GM19397 (cell line): ENCODE measurements around the gene SH3GLB2.
"Not testable (repeated sequence)": the region's sequence is repeated elsewhere in the genome, so short reads cannot be mapped to it uniquely, and the experiment has no call there.

Experiments used
- ATAC-seq: cut with Tn5 transposase; IDR thresholded peaks from one replicate; pipeline ENCODE4 v1.9.1; 2021; ENCODE audit warnings: mild to moderate bottlenecking, moderate library complexity; ENCODE audit not compliant: unreplicated experiment

Gene SH3GLB2

DNA sequence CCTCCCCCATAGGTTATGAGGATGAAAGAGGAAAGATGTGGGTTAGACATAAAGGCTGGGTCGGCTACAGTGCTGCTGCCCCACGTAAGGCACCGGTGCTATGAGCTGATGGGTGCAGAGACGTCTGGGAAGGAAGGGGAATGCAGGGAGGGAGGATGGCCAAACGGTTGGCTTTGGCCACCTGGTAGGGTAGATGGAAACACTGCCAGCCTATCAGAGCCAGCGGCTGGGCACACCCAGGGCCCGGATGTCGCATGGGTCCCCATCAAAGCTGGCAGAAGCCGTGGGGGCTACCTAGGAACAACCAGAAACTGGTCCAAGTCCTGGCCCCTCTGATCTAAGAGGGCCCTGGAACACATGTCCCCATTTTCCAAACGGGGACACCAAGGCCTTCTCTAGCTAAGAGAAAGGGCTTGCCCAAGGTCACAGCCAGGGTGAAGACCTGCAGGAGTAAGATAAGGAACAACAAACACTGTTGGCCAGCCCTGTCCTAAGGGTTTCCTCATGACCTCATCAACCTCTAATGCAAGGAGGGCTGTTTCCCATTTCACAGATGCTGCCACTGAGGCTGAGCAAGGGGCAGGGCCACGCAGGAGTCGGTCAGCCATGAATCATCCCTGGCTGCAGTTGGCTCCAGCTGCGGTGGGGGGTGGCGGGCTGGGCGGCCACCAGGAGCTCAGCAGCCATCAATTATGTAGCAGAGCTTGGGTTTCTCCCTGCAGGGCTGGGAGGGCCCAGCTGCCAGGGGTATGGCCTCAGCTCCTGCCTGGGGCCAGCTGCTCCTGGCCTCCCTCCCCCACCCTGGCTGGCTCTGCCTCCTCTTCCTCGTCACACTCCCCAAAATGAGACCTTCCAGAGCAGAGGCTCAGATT, 4.9 kb downstream of the SH3GLB2 start:
- ATAC-seq = no peak

DNA sequence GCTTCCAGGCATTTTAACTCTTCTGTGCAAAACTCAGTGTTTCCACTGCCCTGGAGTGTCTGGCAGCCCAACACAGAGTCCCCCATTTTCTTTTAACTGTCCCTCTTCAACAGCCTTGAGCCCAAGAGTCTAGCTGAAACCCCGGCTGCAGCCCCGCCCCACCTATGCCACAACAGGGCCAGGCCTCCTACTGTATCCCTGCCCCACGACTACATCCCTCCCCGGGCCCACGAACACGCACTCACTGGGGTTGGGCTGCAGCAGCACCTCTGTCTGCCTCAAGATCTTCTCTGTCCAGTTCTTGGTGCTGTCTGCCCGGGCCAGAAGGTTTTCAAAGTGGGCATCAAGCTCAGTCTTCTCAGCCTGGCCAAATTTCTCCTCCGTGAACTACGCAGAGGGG, 6.1 kb downstream of the SH3GLB2 start:
- no peak for ATAC-seq

DNA sequence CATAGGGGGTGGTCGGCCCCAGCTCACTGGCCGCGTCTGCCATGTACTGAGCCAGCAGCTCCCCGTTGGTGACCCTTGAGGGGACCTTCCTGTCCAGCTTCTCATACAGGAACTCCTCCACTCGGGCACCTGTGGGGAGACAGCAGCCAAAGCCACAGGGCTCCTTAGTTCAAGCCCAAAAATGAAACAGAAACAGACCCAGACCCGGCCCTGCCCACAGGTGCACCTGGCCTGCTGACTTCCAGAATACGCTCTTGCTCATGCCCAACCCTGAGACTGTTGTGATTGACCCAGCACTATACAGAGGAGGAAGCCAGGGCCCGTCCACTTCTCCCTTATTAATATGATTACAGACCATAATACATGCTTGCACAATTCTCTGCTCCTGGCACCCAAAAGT, 7.0 kb downstream of the SH3GLB2 start:
- ATAC-seq = peak; percentile 78

DNA sequence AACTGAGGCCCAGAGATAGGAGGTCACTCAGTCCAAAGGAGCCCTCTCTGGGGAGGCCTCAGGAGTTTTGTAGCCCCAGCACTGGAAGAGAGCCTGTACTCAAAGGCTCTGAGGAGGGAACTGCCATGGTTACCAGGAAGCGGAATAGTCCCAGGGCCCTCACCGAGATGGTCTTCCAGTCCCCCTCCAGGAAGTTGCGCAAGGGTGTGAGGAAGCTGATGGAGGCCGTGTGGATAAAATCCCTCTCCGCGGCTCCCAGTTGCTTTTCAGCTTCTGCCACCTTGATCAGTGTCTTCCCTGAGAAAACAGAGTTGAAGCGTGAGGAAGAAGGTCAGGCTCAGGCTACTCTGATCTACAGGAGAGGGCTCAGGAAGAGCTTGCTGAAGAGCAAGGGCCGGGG, 13.5 kb downstream of the SH3GLB2 start:
- no peak for ATAC-seq

DNA sequence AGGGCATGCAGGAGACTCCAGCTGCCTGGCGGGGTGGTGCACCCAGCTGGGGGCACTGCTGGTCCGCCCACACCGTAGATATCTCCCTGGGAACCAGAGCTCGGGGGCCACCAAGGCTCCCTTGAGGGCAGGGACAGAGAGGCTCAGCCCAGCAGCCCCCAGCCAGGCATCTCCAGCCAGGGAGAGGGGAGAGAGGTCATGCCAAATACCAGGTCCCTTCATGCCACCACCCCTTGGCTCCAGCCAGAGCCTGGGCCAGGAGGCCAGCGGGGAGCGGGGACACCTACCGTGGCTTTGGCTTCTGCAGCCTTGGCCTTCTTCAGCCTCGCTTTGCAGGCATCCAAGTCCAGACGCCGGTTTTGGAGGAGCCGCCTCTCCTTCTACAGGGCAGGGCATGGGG, 14.0 kb downstream of the SH3GLB2 start:
- ATAC-seq = no peak

DNA sequence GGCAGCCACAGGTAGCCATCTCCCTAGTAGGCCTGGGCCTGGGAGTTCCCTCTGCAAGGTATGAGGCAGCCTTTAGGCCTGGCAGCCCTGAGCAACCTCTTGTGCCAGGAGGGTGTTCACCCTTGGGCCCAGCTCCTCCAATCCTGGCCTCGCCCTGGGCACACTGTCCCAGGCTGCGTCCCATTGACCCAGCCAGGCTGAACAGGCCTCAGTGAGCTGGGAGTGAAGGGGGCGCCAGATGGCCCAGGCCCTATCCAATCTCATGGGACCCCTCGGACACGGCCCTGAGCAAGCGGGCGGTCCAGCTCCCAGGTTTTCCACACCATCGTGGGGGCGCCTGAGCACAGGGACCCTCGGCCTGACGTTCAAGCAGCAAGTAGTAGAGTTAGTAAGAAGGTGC, 14.5 kb downstream of the SH3GLB2 start:
- no peak for ATAC-seq

DNA sequence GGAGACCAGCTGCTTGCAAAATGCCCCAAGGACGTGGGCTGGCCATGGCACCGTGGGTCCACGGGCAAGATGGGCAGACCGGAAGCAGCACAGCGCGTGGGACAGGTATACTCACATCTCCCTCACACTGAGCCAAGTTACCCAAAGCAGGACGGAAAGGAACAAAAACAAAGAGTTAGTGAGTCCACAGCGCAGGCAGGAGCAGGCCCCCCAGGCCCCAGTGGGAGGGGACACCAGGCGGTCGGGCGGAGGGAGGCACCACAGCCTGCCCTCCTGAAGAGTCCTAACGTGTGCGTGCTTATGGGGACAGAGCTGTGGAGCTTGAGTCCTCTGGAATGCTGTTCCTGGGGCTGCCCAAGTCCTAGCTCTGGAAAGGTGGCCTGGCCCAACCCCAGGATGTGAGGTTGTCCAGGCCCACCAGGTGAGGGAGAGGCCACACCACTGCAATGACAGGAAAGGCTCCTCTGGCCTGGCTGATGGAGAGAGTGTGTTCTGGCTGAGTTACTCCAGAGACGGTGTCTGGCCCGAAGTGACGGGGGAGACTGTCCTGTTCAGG, 15.2 kb downstream of the SH3GLB2 start:
- ATAC-seq = no peak

DNA sequence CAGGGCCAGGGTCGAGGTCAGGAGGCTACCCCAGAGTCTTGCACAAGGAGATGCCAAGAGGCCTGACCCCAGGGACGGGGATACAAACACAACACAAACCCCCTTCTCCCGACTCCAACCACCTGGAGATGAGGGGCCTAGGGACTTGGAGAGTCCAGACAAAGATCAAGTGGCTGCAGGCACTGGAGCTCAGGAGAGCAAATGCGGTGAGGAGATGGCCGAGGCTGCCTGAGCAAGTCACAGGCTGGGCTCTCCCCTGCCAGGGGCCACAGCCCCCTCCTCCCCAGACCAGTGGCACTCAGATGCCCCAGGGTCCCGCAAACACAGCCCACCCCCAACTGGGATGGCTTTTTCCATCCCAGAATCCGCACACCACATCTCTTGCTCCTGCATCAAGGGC, 15.8 kb downstream of the SH3GLB2 start:
- no peak for ATAC-seq

DNA sequence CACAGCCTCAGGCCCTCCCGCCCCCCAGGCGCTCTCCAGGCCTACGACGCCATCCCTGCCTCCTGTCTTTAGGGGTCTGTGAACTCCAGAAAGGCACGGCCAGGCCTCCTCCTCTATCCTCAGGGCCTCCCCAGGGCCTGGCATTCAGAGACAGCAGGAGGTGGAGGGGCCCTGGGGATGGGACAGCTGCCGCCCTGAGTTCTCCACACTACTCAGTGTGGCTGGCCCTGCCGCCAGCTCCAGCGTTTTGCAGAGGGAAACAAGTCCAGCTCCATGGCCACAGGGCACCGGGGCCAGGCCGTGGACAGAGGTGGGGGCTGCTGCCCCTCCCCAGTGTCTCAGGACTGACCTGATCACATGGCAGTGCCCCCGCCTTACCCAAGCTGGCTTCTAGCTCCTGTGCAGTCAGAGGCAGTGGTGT, 16.4 kb downstream of the SH3GLB2 start:
- no peak for ATAC-seq

DNA sequence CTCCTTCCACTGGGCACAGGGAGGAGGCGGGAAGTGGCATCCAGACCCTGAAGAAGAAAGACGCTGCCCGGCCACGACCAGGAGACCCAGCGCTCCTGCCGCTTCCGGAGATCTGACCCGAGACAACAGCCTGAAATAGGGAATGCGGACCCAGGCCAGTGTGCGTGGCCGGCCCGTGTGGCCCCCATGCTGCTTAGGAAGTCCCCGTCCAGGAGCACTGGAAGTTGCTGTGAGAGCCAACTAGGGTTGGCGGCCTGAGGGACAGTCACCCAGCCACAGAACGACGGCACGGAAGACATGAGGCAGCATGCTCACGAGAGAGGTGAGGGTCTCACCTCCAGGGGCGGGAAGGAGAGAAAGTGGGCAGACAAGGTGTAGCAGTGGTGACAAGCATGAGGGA, 17.0 kb downstream of the SH3GLB2 start:
- ATAC-seq = no peak

DNA sequence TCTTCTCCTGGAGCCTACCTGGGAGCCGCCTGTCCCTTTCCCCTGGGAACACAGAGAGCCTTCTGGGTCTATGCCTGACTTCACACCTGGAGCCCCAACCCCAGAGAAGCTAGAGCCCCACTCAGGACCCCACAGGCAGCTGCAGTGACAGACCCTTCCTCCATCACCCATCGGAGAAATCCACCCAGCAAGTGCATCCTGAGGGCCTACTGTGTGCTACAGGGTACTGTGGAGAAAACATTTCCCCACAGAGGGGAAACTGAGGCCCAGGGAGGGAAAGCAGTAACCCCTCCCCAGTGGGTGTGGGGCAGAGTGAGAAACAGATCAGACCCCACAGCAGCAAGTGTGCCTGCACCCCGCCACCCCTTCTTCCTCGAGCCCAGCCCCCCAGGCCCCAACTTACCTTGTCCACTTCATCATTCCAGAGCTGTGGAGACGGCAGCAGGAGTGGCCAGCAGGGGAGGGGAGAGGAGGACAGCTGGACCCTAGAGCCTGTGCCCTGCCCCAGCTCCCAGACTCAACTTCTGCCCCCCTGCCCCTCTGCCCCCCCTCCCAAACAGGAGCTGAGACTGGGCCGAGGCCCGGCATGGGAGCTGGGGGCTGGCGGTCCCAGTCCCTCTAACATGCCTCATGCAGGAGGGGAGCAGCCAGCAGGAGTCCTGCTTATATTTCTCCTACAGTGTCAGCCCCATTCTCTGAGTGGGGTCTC, 17.7 kb downstream of the SH3GLB2 start:
- ATAC-seq = no peak

DNA sequence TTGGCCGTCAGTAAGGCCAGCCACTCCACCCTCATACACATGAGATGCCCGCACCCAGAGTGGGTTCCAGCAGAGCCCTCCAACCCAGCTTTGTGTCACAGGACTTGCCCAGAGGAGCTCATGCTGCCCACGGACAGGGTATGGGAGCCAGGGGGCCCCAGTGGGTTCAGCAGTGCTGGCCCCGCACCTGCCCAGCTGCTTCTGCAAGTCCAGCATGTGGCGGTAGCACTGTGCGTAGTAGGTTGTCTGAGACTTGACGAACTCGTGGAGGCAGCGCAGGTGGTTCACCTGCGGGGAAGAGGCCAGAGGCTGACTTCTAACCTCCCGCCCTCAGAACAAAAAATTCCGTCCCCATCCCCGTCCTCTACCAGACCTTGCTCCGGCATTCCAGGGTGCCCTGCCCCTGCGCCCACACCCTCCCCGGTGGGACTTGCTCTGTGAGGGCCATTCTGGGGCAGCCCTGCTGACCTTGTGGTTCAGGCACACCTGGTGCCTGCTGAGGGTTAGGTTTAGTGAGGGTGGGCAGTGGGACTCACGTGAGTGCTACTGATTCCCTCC, 18.5 kb downstream of the SH3GLB2 start:
- no peak for ATAC-seq

DNA sequence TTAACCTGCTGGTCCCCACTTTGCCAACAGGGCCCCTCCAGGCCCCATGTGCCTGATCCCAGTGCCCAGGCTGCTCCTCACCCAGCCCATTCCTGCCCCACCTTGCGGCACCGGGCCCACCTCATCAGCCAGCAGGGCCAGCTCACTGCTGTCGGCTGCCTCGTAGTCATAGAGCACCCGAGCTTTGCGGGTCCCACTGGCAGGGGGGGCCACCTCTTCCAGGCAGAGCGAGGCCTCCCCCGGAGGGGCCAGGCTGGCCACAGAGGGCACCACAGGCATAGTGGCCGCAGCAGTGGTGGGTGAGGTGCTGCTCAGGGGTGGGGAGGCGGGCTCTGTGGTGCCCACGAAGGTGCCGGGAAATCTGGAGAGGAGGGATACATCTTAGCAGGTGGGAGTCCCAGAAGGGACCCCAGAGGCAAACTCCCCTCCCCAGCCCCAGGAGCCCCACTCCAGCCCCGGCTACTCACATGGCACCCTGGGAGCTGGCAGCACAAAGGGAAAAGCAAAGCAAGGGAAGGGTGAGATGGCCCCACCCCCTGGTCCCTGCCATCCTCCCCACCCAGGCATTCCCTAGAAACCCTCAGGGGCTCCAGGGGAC, 19.0 kb downstream of the SH3GLB2 start:
- ATAC-seq = no peak

DNA sequence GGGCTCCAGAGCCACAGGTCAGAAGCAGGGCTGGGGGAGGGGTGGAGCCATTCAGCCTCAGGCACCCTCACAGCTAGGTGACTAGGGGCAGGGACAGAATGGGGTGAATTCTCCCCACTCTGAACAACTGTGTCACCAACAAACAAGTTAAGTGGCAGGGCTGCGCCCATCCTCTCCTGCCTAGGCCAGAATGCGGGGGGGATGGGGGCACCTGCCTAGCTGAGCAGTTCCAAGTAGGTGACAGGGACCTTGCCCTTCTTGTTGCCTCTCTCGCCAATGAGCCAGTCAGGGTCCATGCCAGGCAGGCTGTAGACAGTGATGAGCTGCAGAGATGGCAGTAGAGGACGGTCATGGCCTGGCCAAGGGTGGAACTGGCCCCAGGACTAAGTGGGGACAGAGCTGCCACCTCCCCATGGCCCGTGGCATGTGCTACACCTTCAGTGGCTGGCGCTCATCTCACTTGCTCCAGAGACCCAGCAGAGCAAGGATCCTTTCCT, 19.6 kb downstream of the SH3GLB2 start:
- no peak for ATAC-seq

DNA sequence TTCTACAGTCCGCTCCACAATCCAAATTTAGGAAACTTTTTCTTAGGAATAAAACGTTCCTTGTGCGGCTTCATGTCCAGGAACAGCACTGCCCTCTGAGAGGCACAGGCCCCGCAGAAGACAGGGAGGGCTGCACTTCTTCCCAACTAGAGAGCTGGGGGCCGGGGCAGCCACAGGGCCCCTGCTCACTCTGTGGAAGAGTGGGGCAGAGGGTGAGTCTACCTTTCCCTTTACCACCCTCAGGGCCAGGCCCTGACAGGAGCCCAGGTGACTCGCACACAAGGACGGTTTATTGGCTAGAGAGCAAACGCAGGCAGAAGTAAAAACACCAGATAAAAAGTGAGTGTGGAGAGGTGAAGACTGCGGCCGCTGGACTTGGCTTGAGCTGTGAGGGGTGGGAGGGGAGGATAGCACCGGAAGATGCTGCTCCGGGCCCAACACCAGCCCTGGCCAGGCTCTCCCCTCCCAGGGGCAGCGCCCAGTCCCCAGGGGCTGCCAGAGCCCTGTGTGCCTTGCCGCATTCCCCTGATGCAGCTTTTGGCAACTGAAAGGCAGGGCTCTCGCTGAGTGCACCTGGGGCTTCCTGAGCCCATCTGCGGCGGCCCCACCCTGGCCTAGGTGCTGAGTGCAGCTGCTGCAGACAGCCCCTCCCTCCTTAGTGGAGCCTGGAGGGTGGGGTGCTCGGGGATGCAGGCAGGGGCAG, 20.2 kb downstream of the SH3GLB2 start:
- ATAC-seq = no peak

DNA sequence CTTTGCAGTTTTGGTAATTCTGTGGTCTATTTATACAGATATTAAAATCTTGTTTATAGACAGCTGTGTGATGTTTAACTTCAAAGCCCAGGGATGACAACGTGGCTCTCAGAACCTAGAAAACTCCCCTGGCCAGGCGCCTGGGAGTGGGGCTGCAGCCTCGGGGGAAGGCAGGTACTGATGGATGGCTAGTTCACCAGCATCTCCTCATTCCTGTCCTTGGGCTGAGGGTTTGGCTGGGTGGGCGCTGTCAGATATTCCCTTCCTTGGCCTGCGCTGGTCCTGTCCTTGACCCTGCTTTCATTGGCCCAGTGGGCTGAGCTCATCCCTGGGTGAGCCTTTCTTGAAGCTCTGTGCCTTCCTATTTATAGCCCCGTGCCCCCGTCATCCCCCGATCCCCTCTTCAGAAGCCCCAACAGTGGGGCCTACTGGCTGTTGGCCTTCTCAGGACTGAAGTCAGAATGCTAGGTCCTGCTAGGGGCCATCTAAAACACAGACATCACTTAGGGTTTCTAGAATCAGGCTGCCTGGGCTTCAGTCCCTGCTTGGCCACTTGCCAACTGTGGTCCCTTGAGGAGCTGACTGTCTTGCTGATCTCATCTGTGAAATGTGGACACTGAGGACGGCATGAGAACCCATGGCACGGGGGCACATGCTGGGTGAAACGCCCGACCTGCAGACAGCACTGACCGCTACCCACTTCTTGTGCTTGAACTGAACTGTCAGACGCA, 20.9 kb downstream of the SH3GLB2 start:
- ATAC-seq = no peak

DNA sequence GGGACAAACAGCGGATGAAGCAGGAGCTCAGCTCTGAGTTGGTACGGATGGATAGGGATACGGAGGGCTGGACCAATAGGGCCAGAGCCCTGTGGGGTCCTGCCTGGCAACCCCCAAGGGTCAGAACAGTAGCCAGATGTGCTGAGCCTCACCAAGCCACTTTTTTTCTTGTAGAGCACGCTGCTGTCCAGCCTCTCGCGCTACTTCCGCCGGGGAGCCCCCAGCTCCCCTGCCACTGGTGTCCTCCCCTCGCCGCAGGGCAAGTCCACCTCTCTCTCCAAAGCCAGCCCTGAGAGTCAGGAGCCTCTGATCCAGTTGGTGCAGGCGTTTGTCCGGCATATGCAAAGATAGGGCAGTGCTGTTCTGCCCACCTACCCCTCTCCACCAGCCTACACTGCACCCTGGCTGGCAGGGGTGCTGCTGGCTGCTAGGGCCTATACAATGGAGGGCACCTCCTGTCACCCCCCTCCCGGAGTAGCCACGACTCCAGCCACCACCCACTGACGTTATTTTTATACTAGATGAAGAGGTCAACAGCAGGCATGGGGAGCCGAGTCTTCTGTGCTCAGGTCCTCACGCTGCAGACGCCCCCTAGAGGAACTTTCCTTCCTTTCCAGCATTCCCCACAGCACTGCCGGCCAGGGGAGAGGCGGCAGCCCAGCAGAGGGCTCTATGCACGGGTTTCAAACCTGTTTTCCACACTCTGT, 21.6 kb downstream of the SH3GLB2 start:
- no peak for ATAC-seq

DNA sequence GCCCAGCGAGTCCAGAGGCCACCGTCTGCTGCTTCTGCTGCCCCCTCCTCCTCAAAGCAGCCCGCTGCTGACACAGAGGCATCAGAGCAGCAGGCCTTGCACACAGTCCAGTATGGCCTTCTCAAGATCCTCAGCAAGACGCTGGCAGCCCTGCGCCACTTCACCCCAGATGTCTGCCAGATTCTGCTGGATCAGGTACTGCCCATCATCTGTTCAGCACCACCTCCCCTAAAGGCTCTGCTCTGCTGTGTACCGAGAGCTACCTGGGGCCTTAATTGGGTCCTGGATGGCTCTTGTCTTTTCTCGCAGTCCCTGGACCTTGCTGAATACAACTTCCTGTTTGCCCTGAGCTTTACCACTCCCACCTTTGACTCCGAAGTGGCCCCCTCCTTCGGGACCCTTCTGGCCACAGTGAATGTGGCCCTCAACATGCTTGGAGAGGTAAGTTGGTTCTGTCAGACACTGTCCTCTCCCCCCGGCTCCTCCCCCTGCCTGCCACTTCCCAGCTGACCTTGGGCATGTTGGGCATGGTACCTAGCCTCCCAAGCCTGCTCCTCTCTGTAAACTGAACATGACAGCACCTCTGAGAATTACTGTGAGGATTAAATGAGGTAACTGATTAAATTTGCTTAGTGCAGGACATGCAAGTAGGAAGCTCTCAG, 22.7 kb downstream of the SH3GLB2 start:
- ATAC-seq = no peak

DNA sequence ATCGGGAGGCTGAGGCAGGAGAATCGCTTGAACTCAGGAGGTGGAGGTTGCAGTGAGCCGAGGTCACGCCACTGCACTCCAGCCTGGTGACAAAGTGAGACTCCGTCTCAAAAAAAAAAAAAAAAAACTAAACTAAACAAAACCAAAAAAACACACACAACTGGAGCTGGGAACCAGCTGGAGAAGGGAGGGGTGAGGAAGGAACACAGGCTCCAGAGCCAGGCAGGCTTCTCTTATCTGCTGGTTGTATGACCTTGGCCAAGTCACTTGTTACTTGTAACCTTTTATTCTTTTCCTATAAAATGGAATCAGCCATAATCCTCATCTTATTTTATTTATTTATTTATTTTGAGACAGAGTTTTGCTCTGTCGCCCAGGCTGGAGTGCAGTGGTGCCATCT, 24.0 kb downstream of the SH3GLB2 start:
- not testable (repeated sequence) for ATAC-seq
